Measurements from ENCODE around the gene WNK2. TPM values are rescaled to one million over a fixed set of nuclear protein-coding genes. Genes with fewer than 3 reads are reported as not detected.

WNK2 gene
- total RNA-seq, 4 donors from 2014 or later = 6.2 to 31.9 (median 18.9) TPM

DNA sequence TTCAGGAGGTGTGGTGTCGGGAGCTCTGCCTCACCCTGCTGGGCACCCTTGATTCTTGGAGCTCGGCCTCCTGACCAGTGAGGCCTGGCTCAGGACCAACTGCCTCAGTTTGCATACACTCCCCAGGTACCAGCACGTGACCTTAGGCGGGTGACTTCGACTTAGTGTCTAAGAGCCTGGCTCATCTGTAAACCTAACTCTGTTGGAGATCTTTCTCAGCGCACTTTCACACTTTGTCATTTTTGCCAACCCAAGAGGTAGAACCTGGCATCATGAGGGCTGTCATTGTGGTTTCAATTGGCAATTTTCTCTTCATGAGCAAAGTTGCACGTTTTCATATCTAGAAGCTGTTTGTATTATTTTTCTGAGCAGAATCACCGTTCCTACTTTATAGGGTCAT, 13.4 kb upstream of the WNK2 start:
- H3K27me3 ChIP-seq = no peaks in the 10 kb centered on the region
- intact Hi-C loops (cut with DNase I; ENCODE audit: low total_unique reads) = no loop called here
- DNase-seq = no peak
- no peak overlapping the region for H3K4me3 ChIP-seq
- H3K27ac ChIP-seq = no peak overlapping the region
- TF ChIP-seq, protein P1, sequence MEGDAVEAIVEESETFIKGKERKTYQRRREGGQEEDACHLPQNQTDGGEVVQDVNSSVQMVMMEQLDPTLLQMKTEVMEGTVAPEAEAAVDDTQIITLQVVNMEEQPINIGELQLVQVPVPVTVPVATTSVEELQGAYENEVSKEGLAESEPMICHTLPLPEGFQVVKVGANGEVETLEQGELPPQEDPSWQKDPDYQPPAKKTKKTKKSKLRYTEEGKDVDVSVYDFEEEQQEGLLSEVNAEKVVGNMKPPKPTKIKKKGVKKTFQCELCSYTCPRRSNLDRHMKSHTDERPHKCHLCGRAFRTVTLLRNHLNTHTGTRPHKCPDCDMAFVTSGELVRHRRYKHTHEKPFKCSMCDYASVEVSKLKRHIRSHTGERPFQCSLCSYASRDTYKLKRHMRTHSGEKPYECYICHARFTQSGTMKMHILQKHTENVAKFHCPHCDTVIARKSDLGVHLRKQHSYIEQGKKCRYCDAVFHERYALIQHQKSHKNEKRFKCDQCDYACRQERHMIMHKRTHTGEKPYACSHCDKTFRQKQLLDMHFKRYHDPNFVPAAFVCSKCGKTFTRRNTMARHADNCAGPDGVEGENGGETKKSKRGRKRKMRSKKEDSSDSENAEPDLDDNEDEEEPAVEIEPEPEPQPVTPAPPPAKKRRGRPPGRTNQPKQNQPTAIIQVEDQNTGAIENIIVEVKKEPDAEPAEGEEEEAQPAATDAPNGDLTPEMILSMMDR (IDR thresholded peaks at IDR 0.05) = no peak
- TF ChIP-seq POLR2A (IDR thresholded peaks at IDR 0.05) = no peak
- no peaks in the 10 kb centered on the region for H3K36me3 ChIP-seq
- no peaks in the 10 kb centered on the region for H3K4me1 ChIP-seq
- no peaks in the 10 kb centered on the region for H3K9me3 ChIP-seq

DNA sequence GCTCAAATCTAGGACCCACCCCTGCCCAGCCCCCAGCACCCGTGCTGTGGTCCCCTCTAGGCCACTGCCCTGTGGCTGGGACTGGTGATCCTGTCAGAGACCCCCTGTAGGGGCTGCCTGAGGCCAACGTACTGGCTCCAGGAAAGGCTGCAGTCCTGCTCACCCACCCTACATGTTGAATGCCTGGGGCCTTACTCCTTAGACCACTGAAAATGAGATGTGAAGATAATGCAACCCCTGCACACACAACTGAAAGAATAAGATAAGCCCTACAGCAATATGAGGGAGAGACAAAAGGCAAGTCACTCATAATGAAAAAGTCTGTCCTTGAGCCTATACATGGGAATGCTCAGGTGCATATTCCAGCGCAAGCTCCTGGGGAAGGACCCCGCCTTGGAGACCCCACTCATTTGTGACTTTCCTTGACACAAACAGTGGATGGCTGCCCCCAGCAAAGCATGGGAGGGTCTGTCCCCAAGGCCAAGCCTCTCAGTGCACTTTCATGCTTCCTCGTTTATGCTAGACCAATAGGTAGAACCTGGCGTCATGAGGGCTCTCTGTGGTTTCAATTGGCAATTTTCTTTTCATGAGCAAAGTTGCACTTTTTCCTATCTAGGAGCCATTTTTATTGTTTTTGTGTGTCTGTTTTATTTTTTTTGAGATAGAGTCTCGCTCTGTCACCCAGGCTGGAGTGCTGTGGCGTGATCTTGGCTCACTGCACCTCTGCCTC, 12.5 kb upstream of the WNK2 start:
- H3K4me3 ChIP-seq = no peak overlapping the region
- H3K27me3 ChIP-seq = no peaks in the 10 kb centered on the region
- no peaks in the 10 kb centered on the region for H3K9me3 ChIP-seq
- no peak overlapping the region for H3K27ac ChIP-seq
- TF ChIP-seq, protein P1 (IDR thresholded peaks at IDR 0.05) = no peak
- no peak for TF ChIP-seq POLR2A (IDR thresholded peaks at IDR 0.05)
- intact Hi-C loops (cut with DNase I; ENCODE audit: low total_unique reads) = no loop called here
- no peaks in the 10 kb centered on the region for H3K36me3 ChIP-seq
- DNase-seq = no peak
- no peaks in the 10 kb centered on the region for H3K4me1 ChIP-seq

DNA sequence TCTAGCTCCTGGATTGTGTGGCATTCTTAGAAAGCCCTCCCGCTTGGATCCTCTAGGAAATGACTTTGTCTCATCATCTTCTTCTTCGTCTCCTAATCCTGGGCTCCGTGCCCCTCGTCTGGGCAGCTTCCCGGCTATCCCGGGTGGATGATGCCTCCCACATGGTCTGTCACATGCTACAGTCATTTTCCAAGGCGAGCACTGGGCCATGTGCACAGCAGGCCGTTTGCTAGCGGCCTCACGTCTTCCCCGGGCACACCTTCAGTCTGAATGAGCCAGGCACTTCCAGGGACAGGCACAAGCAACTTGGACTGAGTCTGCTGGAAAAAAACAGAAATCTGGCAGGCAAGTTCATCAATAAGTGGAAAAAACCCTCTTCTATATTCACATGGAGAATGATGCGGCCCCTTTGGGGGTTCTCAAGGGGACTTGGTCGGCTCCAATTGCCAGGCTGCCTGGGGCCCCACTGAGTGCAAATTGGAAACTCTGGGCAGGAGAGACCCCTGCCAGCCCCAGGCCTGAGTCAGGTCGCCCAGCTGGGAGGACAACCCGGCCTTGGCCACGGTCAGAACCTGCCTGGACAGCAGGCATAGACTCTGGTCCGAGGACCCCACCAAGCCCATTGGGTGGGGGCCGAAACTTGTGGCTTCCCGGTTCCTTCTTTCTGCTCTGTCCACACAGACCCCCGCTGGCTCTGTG, 11.1 kb upstream of the WNK2 start:
- Histone ChIP-seq H3K27ac (no peak overlapping the region), H3K4me1 (no peaks in the 10 kb centered on the region), H3K4me3 (no peak overlapping the region), H3K36me3 (no peaks in the 10 kb centered on the region), H3K27me3 (no peaks in the 10 kb centered on the region), H3K9me3 (no peaks in the 10 kb centered on the region)
- no peak for DNase-seq
- TF ChIP-seq, protein P1 (IDR thresholded peaks at IDR 0.05) = no peak
- no peak for TF ChIP-seq POLR2A (IDR thresholded peaks at IDR 0.05)
- intact Hi-C loops (cut with DNase I; ENCODE audit: low total_unique reads) = no loop called here

DNA sequence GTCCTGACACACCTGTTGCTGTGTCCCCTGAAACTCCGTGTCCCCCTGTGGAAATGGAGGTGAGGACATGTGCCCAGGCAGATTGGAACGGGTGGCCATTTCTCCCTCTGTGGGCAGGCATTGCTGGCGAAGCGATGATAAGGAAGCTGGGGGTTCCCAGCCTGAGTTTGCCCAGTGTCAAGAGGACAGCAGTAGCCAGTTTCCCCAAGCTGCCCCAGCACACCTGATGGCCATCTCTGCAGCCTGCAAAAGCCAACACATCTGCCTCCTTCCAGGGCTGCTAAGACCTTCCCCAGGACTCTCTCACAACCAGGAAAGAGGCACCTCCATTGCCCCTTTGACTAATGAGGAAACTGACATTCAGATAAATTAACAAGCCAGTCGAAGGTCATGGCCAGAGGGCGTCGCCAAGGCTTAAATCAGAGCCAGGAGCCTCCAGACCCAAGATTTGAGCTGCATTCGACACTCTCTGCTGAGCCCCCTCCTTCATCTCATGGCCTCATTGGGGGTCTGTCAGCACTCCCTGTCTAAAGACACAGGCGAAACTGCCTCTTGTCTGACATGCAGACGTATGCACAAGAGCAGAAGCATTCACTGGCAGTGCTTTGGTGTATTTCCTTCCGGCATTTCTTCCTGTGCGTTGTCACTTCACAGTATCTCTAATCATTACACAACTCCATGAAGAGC, 10.4 kb upstream of the WNK2 start:
- H3K36me3 ChIP-seq = no peaks in the 10 kb centered on the region
- intact Hi-C loops (cut with DNase I; ENCODE audit: low total_unique reads) = no loop called here
- no peaks in the 10 kb centered on the region for H3K4me1 ChIP-seq

More for the DNA sequence above, 10.4 kb upstream of the WNK2 start:
- DNase-seq = no peak
- no peak for TF ChIP-seq POLR2A (IDR thresholded peaks at IDR 0.05)
- TF ChIP-seq, protein P1 (IDR thresholded peaks at IDR 0.05) = no peak
- no peak overlapping the region for H3K27ac ChIP-seq
- no peaks in the 10 kb centered on the region for H3K27me3 ChIP-seq
- no peak overlapping the region for H3K4me3 ChIP-seq
- H3K9me3 ChIP-seq = no peaks in the 10 kb centered on the region
